K562 (cell line): ENCODE results near the gene PKDREJ. TPM values are rescaled to one million over a fixed set of nuclear protein-coding genes. Genes with fewer than 3 reads are reported as not detected.

ENCODE experiments used
- ATAC-seq: fragments of 200-7000 bp; cut with Tn5 transposase; 3 replicates; pipeline ENCODE4 v1.9.1; 2020; ENCODE audit warnings: moderate library complexity
- BruUV-seq: library from RNA; stranded (reverse); fragments of 400-500 nt; replicated peaks from 2 replicates; lab custom pipeline; 2021; lab: Mats Ljungman, UMichigan
- CTCF ChIA-PET: fragments of 300-600 bp; formaldehyde crosslinking; extraction: SDS; loops from one replicate; lab custom pipeline; 2021; ENCODE audit warnings: low intra/inter-chr PET ratio; lab: Yijun Ruan, JAX
- POLR2A ChIA-PET: fragments of 300-600, 350-650 bp; sonication (Branson Sonifier 250); formaldehyde crosslinking; extraction: SDS; loops from one replicate; lab custom pipeline; 2021; ENCODE audit warnings: antibody characterized with exemption, inconsistent platforms; lab: Yijun Ruan, JAX
- DNase-seq, 4 experiments: peaks; one replicate each; pipeline versions ENCODE4 v3.0.0 to v3.0.0-alpha.2; 2011 to 2018; ENCODE audit warnings: low spot score in 3 of 4, mixed read lengths in 3 of 4; ENCODE audit errors: extremely low read depth in 1 of 4
- FAIRE-seq: peaks from 2 replicates; lab custom pipeline; 2011; peaks lifted over from hg19 to GRCh38; lab: Jason Lieb, UNC
- H2AFZ ChIP-seq: 2 replicates; pipeline ENCODE4 v1.6.0; 2011; ENCODE audit warnings: low read depth, low read length, control low read depth, inconsistent platforms
- H3K27ac ChIP-seq: fragments of 200-600 bp; 3 replicates; pipeline ENCODE4 v1.8.0; 2011; ENCODE audit warnings: low read depth, mild to moderate bottlenecking, control low read depth, inconsistent platforms, low read length, moderate library complexity, mixed read lengths; ENCODE audit errors: extremely low read depth
- H3K27me3 ChIP-seq, 2 experiments: fragments of 300-600 bp in 1 of 2; 2 replicates in 1 of 2; 3 replicates in 1 of 2; pipeline versions ENCODE4 v1.6.0 to v1.8.0; 2011; ENCODE audit warnings: inconsistent platforms in 2 of 2, low read length in 2 of 2, mild to moderate bottlenecking in 1 of 2, mixed read lengths in 1 of 2, moderate library complexity in 1 of 2; ENCODE audit not compliant: control insufficient read depth in 2 of 2, insufficient read depth in 2 of 2
- H3K36me3 ChIP-seq: fragments of 300-600 bp; 3 replicates; pipeline ENCODE4 v1.8.0; 2011; ENCODE audit warnings: mild to moderate bottlenecking, low read length, inconsistent platforms; ENCODE audit not compliant: control insufficient read depth, insufficient read depth
- H3K4me1 ChIP-seq, 2 experiments: fragments of 200-600 bp in 1 of 2; replicated peaks in 1 of 2; 2 replicates in 1 of 2; 3 replicates in 1 of 2; pipeline versions ENCODE4 v1.5.1 to v1.8.0; 2011; ENCODE audit warnings: inconsistent platforms in 2 of 2, low read length in 2 of 2, mild to moderate bottlenecking in 1 of 2, mixed read lengths in 1 of 2, moderate library complexity in 1 of 2; ENCODE audit not compliant: control insufficient read depth in 2 of 2, insufficient read depth in 2 of 2
- H3K4me2 ChIP-seq: 2 replicates; pipeline ENCODE4 v1.6.1; 2011; ENCODE audit warnings: low read length, control low read depth, inconsistent platforms, mixed read lengths; ENCODE audit not compliant: insufficient read depth
- H3K4me3 ChIP-seq: fragments of 200-600 bp; sonication (generic), shearing (Covaris generic); 2 replicates; pipeline ENCODE4 v1.5.1; 2016; ENCODE audit warnings: control low read depth, inconsistent platforms
- H3K79me2 ChIP-seq: fragments of 200-600 bp; 3 replicates; pipeline ENCODE4 v1.8.0; 2011; ENCODE audit warnings: low read length, inconsistent platforms; ENCODE audit not compliant: control insufficient read depth, insufficient read depth
- H3K9ac ChIP-seq, 2 experiments: 2 replicates each; pipeline versions ENCODE4 v1.6.0 to v1.6.1; 2011; ENCODE audit warnings: low read depth in 2 of 2, low read length in 2 of 2, control low read depth in 1 of 2, inconsistent platforms in 1 of 2, mild to moderate bottlenecking in 1 of 2, mixed read lengths in 1 of 2; ENCODE audit not compliant: insufficient read depth in 1 of 2
- H3K9me1 ChIP-seq: one replicate; pipeline ENCODE4 v1.6.0; 2011; ENCODE audit warnings: inconsistent platforms, mild to moderate bottlenecking, low read length, moderate library complexity; ENCODE audit not compliant: control insufficient read depth, insufficient read depth
- H3K9me3 ChIP-seq: replicated peaks from 2 replicates; pipeline ENCODE4 v1.5.1; 2011; ENCODE audit warnings: low read depth, low read length, inconsistent platforms; ENCODE audit not compliant: control insufficient read depth, insufficient read depth
- H4K20me1 ChIP-seq: replicated peaks from 2 replicates; pipeline ENCODE4 v1.6.1; 2011; ENCODE audit warnings: low read length, inconsistent platforms, mixed read lengths; ENCODE audit not compliant: control insufficient read depth, insufficient read depth
- ATF4 ChIP-seq: fragments of 450-650 bp; formaldehyde crosslinking; IDR thresholded peaks from 2 replicates; pipeline ENCODE4 v1.4.0; 2022; ENCODE audit warnings: mild to moderate bottlenecking, moderate library complexity
- MEIS2 ChIP-seq: fragments of 450-650 bp; IDR thresholded peaks from 2 replicates; pipeline ENCODE4 v1.6.1; 2014; ENCODE audit warnings: mild to moderate bottlenecking; ENCODE audit not compliant: partially characterized antibody
- REST ChIP-seq, 2 experiments: fragments of 450-650 bp; formaldehyde crosslinking in 1 of 2; IDR thresholded peaks; 2 replicates each; pipeline versions ENCODE4 v1.4.0 to v1.6.1; 2014 to 2020; ENCODE audit warnings: mild to moderate bottlenecking in 2 of 2, borderline replicate concordance in 1 of 2, low read depth in 1 of 2
- ZBTB7A ChIP-seq: IDR thresholded peaks from 2 replicates; pipeline ENCODE4 v1.6.1; 2011; ENCODE audit warnings: low read depth, mild to moderate bottlenecking, low read length, moderate library complexity, borderline replicate concordance; ENCODE audit not compliant: control insufficient read depth
- ZNF57 ChIP-seq: fragments of 450-650 bp; formaldehyde crosslinking; IDR thresholded peaks from 2 replicates; pipeline ENCODE4 v1.4.0; 2020; ENCODE audit warnings: mild to moderate bottlenecking, moderate library complexity
- ZNF717 ChIP-seq: fragments of 250-450 bp; sonication (Bioruptor Pico); IDR thresholded peaks from 2 replicates; pipeline ENCODE4 v1.5.0; 2021
- WGBS: fragments of 100-300 bp; shearing (Covaris generic); methylation state at CpG from one replicate; pipeline ENCODE4 v1.1.6; 2016; ENCODE audit warnings: low coverage, mixed read lengths; ENCODE audit not compliant: insufficient coverage; ENCODE audit errors: missing lambda C conversion rate; 5-methylcytosine and 5-hydroxymethylcytosine counted together
- in situ Hi-C: fragments of 300-500 bp; cut with MboI; formaldehyde crosslinking; loops from 4 replicates; pipeline ENCODE4 v1.15.0; 2018; ENCODE audit warnings: inconsistent platforms, mixed read lengths
- intact Hi-C: fragments of 100-400 bp; cut with micrococcal nuclease; formaldehyde crosslinking; loops from 2 replicates; pipeline ENCODE4 v1.14.2; 2022
- polyA plus RNA-seq, 8 experiments: library from polyadenylated mRNA; depleted of rRNA in 4 of 8; stranded (reverse) in 5 of 8; unstranded in 3 of 8; fragments of >200 nt; fragmentation: Nextera tagmentation in 2 of 8; fragmentation: Illumina TruSeq in 1 of 8; extraction: Ambion mirVana in 2 of 8; extraction: Trizol in 1 of 8; gene quantifications; 2 replicates each; pipeline versions ENCODE4 v1.2.1 to v1.2.3, GENCODE V29; 2011 to 2014; ENCODE audit warnings: inconsistent platforms in 1 of 8, missing spikeins in 1 of 8
- total RNA-seq, 7 experiments: library from RNA; depleted of rRNA in 6 of 7; stranded (reverse); fragments of >200 nt in 6 of 7; fragmentation: Illumina TruSeq in 2 of 7; extraction: Trizol in 2 of 7; gene quantifications; 2 replicates each; pipeline versions ENCODE4 v1.2.1 to v1.2.3, GENCODE V29; 2011 to 2021; ENCODE audit warnings: low replicate concordance in 1 of 7
- TF ChIP-seq, protein P1 (sequence below): fragments of 250-450 bp; sonication (Bioruptor Pico); IDR thresholded peaks from 2 replicates; pipeline ENCODE4 v1.5.0; 2021

PKDREJ gene
- total and polyA plus RNA-seq, 9 of the 15 experiments (the other 6 are each of a cell fraction or from before 2014, with no cell fraction given) = 0.03 TPM; not detected in 8

DNA sequence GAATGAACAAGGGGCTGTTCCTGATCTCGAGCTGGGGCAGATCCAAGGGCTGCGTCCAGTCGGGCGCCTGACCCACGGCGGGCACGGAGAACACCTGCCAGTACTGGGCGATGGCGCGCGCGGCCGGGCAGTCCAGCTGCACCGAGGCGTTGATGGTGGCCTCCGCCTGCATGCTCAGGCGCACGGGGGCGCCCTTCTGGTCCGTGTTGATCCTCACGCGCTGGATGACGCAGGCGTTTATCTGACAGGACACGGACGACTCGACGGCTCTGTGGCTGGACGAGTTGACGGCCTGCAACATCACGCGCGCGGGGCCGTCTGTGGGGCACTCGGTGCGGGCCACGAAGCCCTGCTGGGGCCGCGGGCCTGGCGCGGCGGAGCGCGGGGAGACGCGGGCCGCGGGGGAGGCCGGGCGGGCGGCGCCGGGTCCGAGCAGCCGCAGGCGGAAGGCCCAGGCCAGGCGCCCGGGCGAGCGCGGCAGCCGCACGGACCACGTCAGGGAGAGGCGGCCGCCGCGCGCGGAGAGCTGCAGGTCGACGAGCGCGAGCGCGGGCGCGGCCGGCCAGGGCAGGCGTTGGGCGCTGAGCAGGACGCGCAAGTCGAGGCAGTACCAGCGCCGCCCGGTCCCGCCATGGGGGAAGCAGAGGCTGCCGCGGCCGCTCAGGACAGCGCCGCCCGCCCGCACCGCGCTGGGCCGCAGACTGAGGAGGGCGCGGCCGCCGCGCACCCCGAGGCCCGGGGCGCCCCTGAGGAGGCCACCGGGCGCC lies 511 bp downstream of the PKDREJ start:
- Histone ChIP-seq H3K36me3 (no peaks in the 10 kb centered on the region), H3K4me3 (no peak overlapping the region), H3K9ac (no peak overlapping the region), H3K27me3 (no peaks in the 10 kb centered on the region), H3K4me2 (no peak overlapping the region), H3K9me3 (peaks cover 1% of the 10 kb centered on the region), H2AFZ (no peak overlapping the region), H4K20me1 (no peaks in the 10 kb centered on the region), H3K4me1 (peaks cover 3 to 4% of the 10 kb centered on the region in 2 experiments; a peak in 4 of 5 replicates), H3K9me1 (no peaks in the 10 kb centered on the region), H3K79me2 (no peaks in the 10 kb centered on the region), H3K27ac (no peak overlapping the region)
- DNase-seq (no peak), ATAC-seq (no peak), FAIRE-seq (no peak)
- no CpG with 5 or more reads among the region's 109 CpGs for WGBS
- intact Hi-C loops (no loop called here), in situ Hi-C loops (no loop called here)
- POLR2A ChIA-PET = no interaction called here
- CTCF ChIA-PET = no interaction called here
- BruUV-seq = no TSS peak
- TF ChIP-seq ZNF717 (CRISPR knock-in tag) (no peak), MEIS2 (no peak), REST (IDR thresholded peaks at IDR 0.05; ENCODE audit: borderline replicate concordance) (no peak), REST (CRISPR knock-in tag; IDR thresholded peaks at IDR 0.05; ENCODE audit: low read depth) (no peak), ZBTB7A (no peak), ATF4 (CRISPR knock-in tag) (no peak), ZNF57 (CRISPR knock-in tag) (no peak)
- TF ChIP-seq, protein P1, sequence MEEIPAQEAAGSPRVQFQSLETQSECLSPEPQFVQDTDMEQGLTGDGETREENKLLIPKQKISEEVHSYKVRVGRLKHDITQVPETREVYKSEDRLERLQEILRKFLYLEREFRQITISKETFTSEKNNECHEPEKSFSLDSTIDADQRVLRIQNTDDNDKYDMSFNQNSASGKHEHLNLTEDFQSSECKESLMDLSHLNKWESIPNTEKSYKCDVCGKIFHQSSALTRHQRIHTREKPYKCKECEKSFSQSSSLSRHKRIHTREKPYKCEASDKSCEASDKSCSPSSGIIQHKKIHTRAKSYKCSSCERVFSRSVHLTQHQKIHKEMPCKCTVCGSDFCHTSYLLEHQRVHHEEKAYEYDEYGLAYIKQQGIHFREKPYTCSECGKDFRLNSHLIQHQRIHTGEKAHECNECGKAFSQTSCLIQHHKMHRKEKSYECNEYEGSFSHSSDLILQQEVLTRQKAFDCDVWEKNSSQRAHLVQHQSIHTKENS (CRISPR knock-in tag) = no peak
